GM12891 (cell line): ENCODE results near the gene MKI67.

ENCODE experiments used
- POLR2A ChIP-seq: IDR thresholded peaks from 2 replicates; pipeline ENCODE4 v1.6.1; 2011; ENCODE audit warnings: low read depth, low read length, control low read depth
- POLR2AphosphoS5 ChIP-seq: IDR thresholded peaks from 2 replicates; pipeline ENCODE4 v1.6.1; 2011; ENCODE audit warnings: low read depth, low read length, control low read depth
- POU2F2 ChIP-seq: IDR thresholded peaks from 2 replicates; pipeline ENCODE4 v1.6.1; 2011; ENCODE audit warnings: low read depth, mild to moderate bottlenecking, control low read depth, low read length, moderate library complexity
- TAF1 ChIP-seq: IDR thresholded peaks from 2 replicates; pipeline ENCODE4 v1.6.1; 2011; ENCODE audit warnings: low read depth, low read length, control low read depth

GRCh38 chr10:128084364-128084763, 41.9 kb downstream of the MKI67 start:
- TF ChIP-seq POLR2AphosphoS5 (no peak), POLR2A (no peak), TAF1 (no peak), POU2F2 (no peak)
